Pancreas (tissue), 10 donors: ENCODE data around the gene CROT. TPM values are rescaled to one million over a fixed set of nuclear protein-coding genes. Genes with fewer than 3 reads are reported as not detected.
A peak's percentile ranks its signal among the peaks of the same experiment; 100 is the strongest.

Source experiments
- ATAC-seq, 4 donors: fragments of 200-7000 bp; cut with Tn5 transposase; one replicate each; pipeline versions ENCODE4 v1.8.0 to v1.9.1; 2020; ENCODE audit warnings: mild to moderate bottlenecking in 4 of 4, moderate library complexity in 4 of 4
- DNase-seq, 6 donors: peaks; one replicate each; pipeline ENCODE4 v3.0.0-alpha.2; 2020
- FAIRE-seq: peaks from 2 replicates; lab custom pipeline; 2012; peaks lifted over from hg19 to GRCh38; lab: Jason Lieb, UNC
- H3K27ac ChIP-seq, 4 donors: fragments of 200-600 bp; sonication (generic); 1 replicate in 3 of 4; 2 replicates in 1 of 4; pipeline versions ENCODE4 v1.5.0 to v1.8.0; 2020
- H3K27me3 ChIP-seq, 4 donors: fragments of 200-600 bp; one replicate each; pipeline ENCODE4 v1.8.0; 2021
- H3K36me3 ChIP-seq, 3 donors: fragments of 200-600 bp; sonication (generic) in 1 of 3; one replicate each; pipeline versions ENCODE4 v1.5.0 to v1.8.0; 2020 to 2021
- H3K4me1 ChIP-seq, 3 donors: fragments of 200-600 bp; one replicate each; pipeline ENCODE4 v1.8.0; 2021
- H3K4me3 ChIP-seq, 4 donors: fragments of 200-600 bp; sonication (generic) in 2 of 4; one replicate each; pipeline versions ENCODE4 v1.5.0 to v1.8.0; 2020 to 2021
- H3K9me3 ChIP-seq, 4 donors: fragments of 200-600 bp; one replicate each; pipeline ENCODE4 v1.8.0; 2021
- CTCF ChIP-seq, 4 donors: fragments of 200-600 bp; sonication (generic) in 3 of 4; IDR thresholded peaks; one replicate each; pipeline versions ENCODE4 v1.5.0 to v1.8.0; 2021; ENCODE audit warnings: antibody characterized with exemption in 4 of 4
- WGBS, 2 donors: extraction: QIAGEN DNeasy Blood & Tissue Kit; methylation state at CpG; one replicate each; pipeline ENCODE4 v1.1.7; 2013; 5-methylcytosine and 5-hydroxymethylcytosine counted together
- intact Hi-C, 3 donors: fragments of 100-400 bp; cut with DNase I; formaldehyde crosslinking; loops; one replicate each; pipeline versions ENCODE4 v1.11.1 to v1.14.2; 2022
- polyA plus RNA-seq, 2 donors: library from polyadenylated mRNA; stranded (reverse); fragments of 200-250 nt; gene quantifications; one replicate each; pipeline ENCODE4 v1.2.3, GENCODE V29; 2013
- total RNA-seq, 6 donors: library from RNA; stranded (reverse); fragmentation: NEBNext Ultra II Directional in 4 of 6; extraction: Animal tissue kit (Norgen Biotek cat#: 25700) in 4 of 6; gene quantifications; one replicate each; pipeline versions ENCODE4 v1.2.1 to v1.2.4, GENCODE V29; 2021 to 2023
- donor health status: healthy with polysubstance abuse.
- donor health status: DM: no; HTN: no; CAD: no; lungs with moderate emphysema.
- donor health status: DM: no; HTN: no; CAD: no.
- donor health status: control.
- donor health status: control.
- donor health status: Bipolar disorder and iron deficiency.
- donor health status: DM: yes; HTN: yes; CAD: no.
- donor health status: DM: no; HTN: no; CAD: no.
- donor health status: DM: no; HTN: no; CAD: no.
- donor health status: DM: yes; HTN: yes; CAD: no.

CROT gene
- total and polyA plus RNA-seq, 8 donors: 2.2 to 7.4 (median 4.8) TPM

- FAIRE-seq (no peak), ATAC-seq (no peak), DNase-seq (no peak)
- Histone ChIP-seq H3K27ac (no peak overlapping the region), H3K9me3 (no peaks in the 10 kb centered on the region), H3K27me3 (no peaks in the 10 kb centered on the region), H3K36me3 (peaks cover 0 to 14% (median 0%) of the 10 kb centered on the region in 3 donors), H3K4me1 (peaks cover 0 to 7% (median 5%) of the 10 kb centered on the region in 3 donors), H3K4me3 (no peak overlapping the region)
- 92 to 95% methylated on average over 2 of the region's 2 CpGs for WGBS, 2 donors
- no peak for TF ChIP-seq CTCF (IDR thresholded peaks at IDR 0.05)
- intact Hi-C loops: no loop called here
These were observed 4.0 kb upstream of the CROT start for GRCh38 chr7:87341441-87341840.

GRCh38 chr7:87342231-87342630 lies 3.2 kb upstream of the CROT start:
- DNase-seq (no peak), FAIRE-seq (no peak), ATAC-seq (no peak)
- H3K27me3 ChIP-seq: no peaks in the 10 kb centered on the region
- H3K36me3 ChIP-seq: peaks cover 0 to 14% (median 0%) of the 10 kb centered on the region in 3 donors
- no peak for TF ChIP-seq CTCF (IDR thresholded peaks at IDR 0.05)
- no peak overlapping the region for H3K4me3 ChIP-seq
- no peaks in the 10 kb centered on the region for H3K9me3 ChIP-seq
- H3K27ac ChIP-seq: no peak overlapping the region
- peaks cover 0 to 7% (median 5%) of the 10 kb centered on the region in 3 donors for H3K4me1 ChIP-seq
- intact Hi-C loops: no loop called here
- 57 to 59% methylated on average over 3 of the region's 3 CpGs for WGBS, 2 donors

GRCh38 chr7:87344446-87344845 lies 1.0 kb upstream of the CROT start:
- FAIRE-seq: no peak
- H3K27ac ChIP-seq: peak overlapping the region in 3 of 4 donors; percentile 65 to 79 (median 73)

GRCh38 chr7:87345962-87346371 lies 503 bp downstream of the CROT start:
- H3K4me1 ChIP-seq: peaks cover 0 to 7% (median 5%) of the 10 kb centered on the region in 3 donors
- no peak for FAIRE-seq
- H3K27me3 ChIP-seq: no peaks in the 10 kb centered on the region
- H3K4me3 ChIP-seq: peak overlapping the region; percentile 59 to 70 (median 65)
- WGBS, 2 donors: 4% methylated on average over 8 of the region's 8 CpGs
- no peak for DNase-seq
- no peaks in the 10 kb centered on the region for H3K9me3 ChIP-seq
- intact Hi-C loops: no loop called here
- H3K36me3 ChIP-seq: peaks cover 0 to 6% (median 2%) of the 10 kb centered on the region in 3 donors
- ATAC-seq: peak; percentile 19 to 47 (median 37)
- peak overlapping the region in 1 of 4 donors; percentile 73 for H3K27ac ChIP-seq
- no peak for TF ChIP-seq CTCF (IDR thresholded peaks at IDR 0.05)

More at GRCh38 chr7:87344446-87344845, 1.0 kb upstream of the CROT start:
- ATAC-seq: no peak
- H3K4me3 ChIP-seq: peak overlapping the region in 2 of 4 donors; percentile 68 to 70
- no peak for TF ChIP-seq CTCF (IDR thresholded peaks at IDR 0.05)
- 20 to 32% methylated on average over 2 of the region's 2 CpGs for WGBS, 2 donors
- intact Hi-C loops: no loop called here
- peaks cover 0 to 7% (median 5%) of the 10 kb centered on the region in 3 donors for H3K4me1 ChIP-seq
- H3K36me3 ChIP-seq: peaks cover 0 to 17% (median 2%) of the 10 kb centered on the region in 3 donors
- DNase-seq: no peak
- H3K9me3 ChIP-seq: no peaks in the 10 kb centered on the region
- H3K27me3 ChIP-seq: no peaks in the 10 kb centered on the region

- TF ChIP-seq CTCF (IDR thresholded peaks at IDR 0.05): no peak
- ATAC-seq (no peak), FAIRE-seq (no peak), DNase-seq (no peak)
- intact Hi-C loops: no loop called here
- Histone ChIP-seq H3K4me1 (peaks cover 0 to 7% (median 5%) of the 10 kb centered on the region in 3 donors), H3K36me3 (peaks cover 0 to 6% (median 2%) of the 10 kb centered on the region in 3 donors), H3K27ac (no peak overlapping the region), H3K4me3 (no peak overlapping the region), H3K27me3 (no peaks in the 10 kb centered on the region), H3K9me3 (no peaks in the 10 kb centered on the region)
- 91 to 95% methylated on average over 1 of the region's 1 CpG for WGBS, 2 donors
These were observed 1.7 kb downstream of the CROT start for GRCh38 chr7:87347207-87347606.
